Measurements from ENCODE around the gene DIS3.
"Not testable (repeated sequence)": the region's sequence is repeated elsewhere in the genome, so short reads cannot be mapped to it uniquely, and the experiment has no call there.

DIS3 gene

GRCh38 chr13:72740015-72740414, 41.7 kb downstream of the DIS3 start:
- DNase-seq (ENCODE audit: low spot score) = no peak

GRCh38 chr13:72737033-72737432, 44.7 kb downstream of the DIS3 start:
- DNase-seq (ENCODE audit: low spot score) = no peak

- no peak for DNase-seq (ENCODE audit: low spot score)
Measured at GRCh38 chr13:72728290-72728605, 53.5 kb downstream of the DIS3 start.

GRCh38 chr13:72727417-72728289, 54.0 kb downstream of the DIS3 start, which contains the start of the genes BORA and MZT1:
Gene BORA, plus strand, starts transcription at chr13:72727923. Its CDS starts 1,018 bp downstream, at chr13:72728941.
Gene MZT1, minus strand, starts transcription at chr13:72727629. Its CDS starts 27 bp downstream, at chr13:72727602.
- peak; percentile 97 for DNase-seq (ENCODE audit: low spot score)

- DNase-seq (ENCODE audit: low spot score) = peak; percentile 35
Measured at GRCh38 chr13:72726726-72727416, 54.8 kb downstream of the DIS3 start.

- DNase-seq (ENCODE audit: low spot score) = not testable (repeated sequence)
Measured at GRCh38 chr13:72726185-72726584, 55.5 kb downstream of the DIS3 start.

GRCh38 chr13:72716776-72717175, 64.9 kb downstream of the DIS3 start:
- DNase-seq (ENCODE audit: low spot score) = no peak
